B cell (primary cell): Measurements from ENCODE around the gene ZNF18.

Experiments
- CTCF ChIP-seq: fragments of 200-600 bp; IDR thresholded peaks from one replicate; pipeline ENCODE4 v1.8.0; 2022; ENCODE audit warnings: antibody characterized with exemption, mild to moderate bottlenecking
- EZH2 ChIP-seq: IDR thresholded peaks from 2 replicates; pipeline ENCODE4 v1.6.1; 2012; ENCODE audit warnings: borderline replicate concordance, low read depth, mild to moderate bottlenecking, moderate library complexity, low read length; ENCODE audit not compliant: insufficient read depth, poor library complexity, severe bottlenecking

GRCh38 chr17:11950771-11951519 lies 46.3 kb downstream of the ZNF18 start:
- TF ChIP-seq CTCF (no peak), EZH2 (no peak)
